Activated CD4-positive, alpha-beta T cell treated with anti-CD3 and anti-CD28 coated beads, Interleukin-2, amount 50 U/mL, for 1 hour (primary cell): ENCODE results near the gene CAPN3.
"Not testable (repeated sequence)": the region's sequence is repeated elsewhere in the genome, so short reads cannot be mapped to it uniquely, and the experiment has no call there.

Experiments
- DNase-seq: peaks from one replicate; pipeline ENCODE4 v3.0.0-alpha.2; 2020

Gene CAPN3

GRCh38 chr15:42359249-42359648, at the start of gene CAPN3:
Gene CAPN3, plus strand, starts transcription at chr15:42359501. Its CDS starts 305 bp downstream, at chr15:42359806.
- no peak for DNase-seq

- no peak for DNase-seq
These were observed 45.8 kb upstream of the CAPN3 start for GRCh38 chr15:42313463-42313862.

- DNase-seq: no peak
These were observed 44.5 kb upstream of the CAPN3 start for GRCh38 chr15:42314818-42315217.

- no peak for DNase-seq
These were observed 43.8 kb upstream of the CAPN3 start for GRCh38 chr15:42315521-42315920.

- DNase-seq: not testable (repeated sequence)
These were observed 43.0 kb upstream of the CAPN3 start for GRCh38 chr15:42316282-42316805.

GRCh38 chr15:42319206-42319605, 40.1 kb upstream of the CAPN3 start:
- DNase-seq: no peak

- no peak for DNase-seq
These were observed 35.0 kb upstream of the CAPN3 start for GRCh38 chr15:42324308-42324707.

GRCh38 chr15:42329161-42329560, 30.1 kb upstream of the CAPN3 start:
- DNase-seq: no peak

- no peak for DNase-seq
These were observed 29.3 kb upstream of the CAPN3 start for GRCh38 chr15:42329992-42330391.

- no peak for DNase-seq
These were observed 28.1 kb upstream of the CAPN3 start for GRCh38 chr15:42331235-42331634.

GRCh38 chr15:42332331-42332730, 27.0 kb upstream of the CAPN3 start:
- no peak for DNase-seq

GRCh38 chr15:42335074-42335473, 24.2 kb upstream of the CAPN3 start:
- DNase-seq: no peak

GRCh38 chr15:42336650-42337049, 22.7 kb upstream of the CAPN3 start:
- not testable (repeated sequence) for DNase-seq

- DNase-seq: not testable (repeated sequence)
These were observed 22.2 kb upstream of the CAPN3 start for GRCh38 chr15:42337104-42337503.

- DNase-seq: no peak
These were observed 20.8 kb upstream of the CAPN3 start for GRCh38 chr15:42338500-42338899.

GRCh38 chr15:42343596-42344232, 15.6 kb upstream of the CAPN3 start:
- DNase-seq: no peak

GRCh38 chr15:42344763-42345162, 14.5 kb upstream of the CAPN3 start:
- DNase-seq: no peak

- no peak for DNase-seq
These were observed 13.8 kb upstream of the CAPN3 start for GRCh38 chr15:42345504-42345903.

GRCh38 chr15:42348083-42348482, 11.2 kb upstream of the CAPN3 start:
- no peak for DNase-seq

GRCh38 chr15:42349186-42349585, 10.1 kb upstream of the CAPN3 start:
- no peak for DNase-seq

- DNase-seq: no peak
These were observed 6.9 kb upstream of the CAPN3 start for GRCh38 chr15:42352401-42352800.

GRCh38 chr15:42353061-42353460, 6.2 kb upstream of the CAPN3 start:
- no peak for DNase-seq

GRCh38 chr15:42354824-42355223, 4.5 kb upstream of the CAPN3 start:
- no peak for DNase-seq

GRCh38 chr15:42355291-42355690, 4.0 kb upstream of the CAPN3 start:
- DNase-seq: no peak

- DNase-seq: no peak
These were observed 2.5 kb upstream of the CAPN3 start for GRCh38 chr15:42356851-42357250.
